ENCODE data around the gene PLCXD1. TPM values are rescaled to one million over a fixed set of nuclear protein-coding genes. Genes with fewer than 3 reads are reported as not detected.

PLCXD1 gene
- total RNA-seq, 2 donors from 2014 or later: 12.9 to 20.8 TPM

GRCh38 chrX:338836-339400 lies 57.7 kb downstream of the PLCXD1 start:
- intact Hi-C loops (cut with DNase I): no loop called here
- WGBS: 95% methylated on average over 44 of the region's 44 CpGs
- H3K9me3 ChIP-seq: no peaks in the 10 kb centered on the region
- no peaks in the 10 kb centered on the region for H3K36me3 ChIP-seq
- H3K27ac ChIP-seq: no peak overlapping the region
- no peaks in the 10 kb centered on the region for H3K4me1 ChIP-seq (replicated peaks)
- H3K27me3 ChIP-seq (replicated peaks; ENCODE audit: insufficient read depth): no peaks in the 10 kb centered on the region
- no peak for TF ChIP-seq POLR2A (IDR thresholded peaks at IDR 0.05)
- TF ChIP-seq, protein P1, sequence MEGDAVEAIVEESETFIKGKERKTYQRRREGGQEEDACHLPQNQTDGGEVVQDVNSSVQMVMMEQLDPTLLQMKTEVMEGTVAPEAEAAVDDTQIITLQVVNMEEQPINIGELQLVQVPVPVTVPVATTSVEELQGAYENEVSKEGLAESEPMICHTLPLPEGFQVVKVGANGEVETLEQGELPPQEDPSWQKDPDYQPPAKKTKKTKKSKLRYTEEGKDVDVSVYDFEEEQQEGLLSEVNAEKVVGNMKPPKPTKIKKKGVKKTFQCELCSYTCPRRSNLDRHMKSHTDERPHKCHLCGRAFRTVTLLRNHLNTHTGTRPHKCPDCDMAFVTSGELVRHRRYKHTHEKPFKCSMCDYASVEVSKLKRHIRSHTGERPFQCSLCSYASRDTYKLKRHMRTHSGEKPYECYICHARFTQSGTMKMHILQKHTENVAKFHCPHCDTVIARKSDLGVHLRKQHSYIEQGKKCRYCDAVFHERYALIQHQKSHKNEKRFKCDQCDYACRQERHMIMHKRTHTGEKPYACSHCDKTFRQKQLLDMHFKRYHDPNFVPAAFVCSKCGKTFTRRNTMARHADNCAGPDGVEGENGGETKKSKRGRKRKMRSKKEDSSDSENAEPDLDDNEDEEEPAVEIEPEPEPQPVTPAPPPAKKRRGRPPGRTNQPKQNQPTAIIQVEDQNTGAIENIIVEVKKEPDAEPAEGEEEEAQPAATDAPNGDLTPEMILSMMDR (IDR thresholded peaks at IDR 0.05): no peak
- no peak for TF ChIP-seq POLR2AphosphoS5 (IDR thresholded peaks at IDR 0.05)
- no peak for DNase-seq (ENCODE audit: low spot score)
- no peak overlapping the region for H3K4me3 ChIP-seq

DNA sequence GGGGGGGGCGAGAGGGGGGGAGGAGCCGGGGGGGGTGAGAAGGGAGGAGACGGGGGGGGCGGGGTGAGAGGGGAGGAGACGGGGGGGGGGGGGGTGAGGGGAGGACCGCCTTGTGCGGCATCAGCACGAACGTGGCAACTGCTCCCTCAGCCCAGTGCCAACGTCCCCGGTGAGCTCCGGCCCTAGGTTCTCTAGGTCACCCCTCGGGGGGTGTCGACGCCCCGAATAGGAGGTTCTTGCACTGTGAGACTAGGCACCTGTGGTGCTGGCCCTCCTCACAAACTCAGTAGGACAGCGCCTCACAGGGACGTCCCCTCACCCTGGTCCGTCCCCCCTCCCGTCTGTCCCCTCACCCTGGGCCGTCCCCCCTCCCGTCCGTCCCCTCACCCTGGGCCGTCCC lies 58.9 kb downstream of the PLCXD1 start:
- Histone ChIP-seq H3K27me3 (replicated peaks; ENCODE audit: insufficient read depth) (no peaks in the 10 kb centered on the region), H3K36me3 (no peaks in the 10 kb centered on the region), H3K9me3 (no peaks in the 10 kb centered on the region), H3K27ac (no peak overlapping the region), H3K4me1 (replicated peaks) (no peaks in the 10 kb centered on the region), H3K4me3 (no peak overlapping the region)
- TF ChIP-seq POLR2A (IDR thresholded peaks at IDR 0.05): no peak
- TF ChIP-seq, protein P1 (IDR thresholded peaks at IDR 0.05): no peak
- TF ChIP-seq POLR2AphosphoS5 (IDR thresholded peaks at IDR 0.05): no peak
- 92% methylated on average over 20 of the region's 24 CpGs for WGBS
- no peak for DNase-seq (ENCODE audit: low spot score)
- intact Hi-C loops (cut with DNase I): no loop called here

DNA sequence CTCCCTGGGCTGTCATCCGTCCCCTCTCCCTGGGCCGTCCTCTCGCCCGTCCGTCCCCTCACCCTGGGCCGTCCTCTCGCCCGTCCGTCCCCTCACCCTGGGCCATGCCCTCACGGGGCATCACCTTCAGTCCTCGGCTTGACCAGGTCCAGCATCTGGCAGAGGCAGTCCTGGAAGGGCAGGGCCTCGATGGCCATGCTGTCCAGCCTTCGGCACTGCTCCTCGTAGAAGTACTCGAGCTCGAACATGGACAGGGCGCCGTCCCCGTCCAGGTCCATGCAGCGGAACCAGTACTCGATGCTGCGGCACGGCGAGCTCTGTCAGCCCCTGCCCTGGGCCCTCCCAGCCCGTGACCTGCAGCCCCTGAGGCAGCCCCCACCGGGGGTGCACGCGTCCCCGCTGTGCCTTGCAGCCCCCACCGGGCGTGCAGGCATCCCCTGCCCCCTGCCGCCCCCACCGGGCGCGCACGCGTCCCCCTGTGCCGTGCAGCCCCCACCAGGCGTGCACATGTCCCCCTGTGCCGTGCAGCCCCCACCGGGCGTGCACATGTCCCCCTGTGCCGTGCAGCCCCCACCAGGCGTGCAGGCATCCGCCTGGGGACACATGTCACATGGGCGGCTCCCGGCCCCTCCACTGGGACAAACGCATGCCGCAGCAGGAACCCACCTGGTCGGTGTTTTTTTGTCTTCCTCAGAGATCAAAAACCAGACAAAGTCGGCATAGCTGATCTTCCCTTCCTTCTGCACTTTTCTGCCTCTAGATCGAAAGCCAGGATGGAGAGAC lies 59.7 kb downstream of the PLCXD1 start:
- TF ChIP-seq POLR2A (IDR thresholded peaks at IDR 0.05) (no peak), POLR2AphosphoS5 (IDR thresholded peaks at IDR 0.05) (no peak)
- TF ChIP-seq, protein P1 (IDR thresholded peaks at IDR 0.05): no peak

GRCh38 chrX:341541-342101 lies 60.4 kb downstream of the PLCXD1 start:
- Histone ChIP-seq H3K4me1 (replicated peaks) (no peaks in the 10 kb centered on the region), H3K27me3 (replicated peaks; ENCODE audit: insufficient read depth) (no peaks in the 10 kb centered on the region), H3K36me3 (no peaks in the 10 kb centered on the region), H3K27ac (no peak overlapping the region), H3K4me3 (no peak overlapping the region), H3K9me3 (no peaks in the 10 kb centered on the region)
- no peak for TF ChIP-seq POLR2AphosphoS5 (IDR thresholded peaks at IDR 0.05)
- TF ChIP-seq POLR2A (IDR thresholded peaks at IDR 0.05): no peak
- TF ChIP-seq, protein P1 (IDR thresholded peaks at IDR 0.05): no peak
- no peak for DNase-seq (ENCODE audit: low spot score)
- WGBS: 94% methylated on average over 35 of the region's 36 CpGs
- intact Hi-C loops (cut with DNase I): no loop called here

More for the DNA sequence above, 59.7 kb downstream of the PLCXD1 start:
- Histone ChIP-seq H3K9me3 (no peaks in the 10 kb centered on the region), H3K4me3 (no peak overlapping the region), H3K27ac (no peak overlapping the region), H3K27me3 (replicated peaks; ENCODE audit: insufficient read depth) (no peaks in the 10 kb centered on the region), H3K36me3 (no peaks in the 10 kb centered on the region), H3K4me1 (replicated peaks) (no peaks in the 10 kb centered on the region)
- no peak for DNase-seq (ENCODE audit: low spot score)
- intact Hi-C loops (cut with DNase I): no loop called here
- 98% methylated on average over 29 of the region's 52 CpGs for WGBS

Measured in prostate gland (tissue), 2 donors.